NCI-H1417 (cell line): ENCODE results near the gene NBPF12.
"Not testable (repeated sequence)": the region's sequence is repeated elsewhere in the genome, so short reads cannot be mapped to it uniquely, and the experiment has no call there.

ENCODE experiments used
- DNase-seq, 3 experiments: peaks; one replicate each; lab custom pipeline; 2025; lab: John Stamatoyannopoulos, UW

Gene NBPF12

DNA sequence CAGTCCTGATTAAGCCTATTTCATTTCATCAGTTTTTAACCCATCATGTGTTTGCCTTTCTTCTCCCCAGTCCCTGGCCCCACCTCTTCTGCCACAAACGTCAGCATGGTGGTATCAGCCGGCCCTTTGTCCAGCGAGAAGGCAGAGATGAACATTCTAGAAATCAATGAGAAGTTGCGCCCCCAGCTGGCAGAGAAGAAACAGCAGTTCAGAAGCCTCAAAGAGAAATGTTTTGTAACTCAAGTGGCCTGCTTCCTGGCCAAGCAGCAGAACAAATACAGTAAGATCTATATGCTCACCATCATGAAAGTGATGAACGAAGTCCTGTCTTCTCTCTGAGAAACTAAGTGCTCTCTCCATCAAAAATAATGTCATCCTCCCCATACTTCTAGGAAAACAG lies 34.6 kb downstream of the NBPF12 start:
- not testable (repeated sequence) for DNase-seq

DNA sequence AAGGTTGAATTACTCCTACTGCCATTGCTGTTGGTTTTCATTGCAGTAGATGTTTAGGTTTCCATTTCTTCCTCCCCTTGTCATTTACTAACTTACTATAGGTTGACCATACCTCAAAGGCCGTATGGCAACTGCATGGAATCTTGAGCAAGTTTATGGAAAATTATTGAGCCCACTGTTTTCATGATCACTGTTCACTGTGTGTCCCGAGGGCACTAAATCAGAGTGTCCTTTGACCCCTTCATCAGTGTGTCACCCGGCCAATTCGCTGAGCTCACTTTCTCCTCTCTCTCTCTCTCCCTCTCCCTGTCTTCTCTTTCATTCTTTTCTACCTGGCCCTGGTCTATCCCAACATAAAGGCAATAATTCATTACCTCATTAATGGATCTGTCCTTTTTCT lies 47.7 kb downstream of the NBPF12 start:
- not testable (repeated sequence) for DNase-seq

- DNase-seq, result not testable (repeated sequence)
Measured at GRCh38 chr1:146986450-146986849, 48.3 kb downstream of the NBPF12 start.

DNA sequence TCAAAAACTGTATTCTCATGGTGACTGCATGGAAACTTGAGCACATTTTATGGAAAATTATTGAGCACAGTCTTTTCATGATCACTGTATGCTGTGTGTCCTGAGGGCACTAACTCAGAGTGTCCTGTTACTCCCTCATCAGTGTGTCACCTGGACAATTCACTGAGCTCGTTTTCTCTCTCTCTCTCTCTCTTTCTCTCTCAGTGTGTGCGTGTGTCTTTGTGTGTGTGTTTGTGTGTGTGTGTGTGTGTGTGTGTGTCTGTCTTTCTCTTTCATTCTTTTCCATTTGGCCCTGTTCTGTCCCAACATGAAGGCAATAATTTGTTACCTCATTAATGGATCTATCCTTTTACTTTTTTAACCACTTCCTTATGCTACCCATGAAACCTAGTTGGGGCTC lies 49.4 kb downstream of the NBPF12 start:
- peak in 1 of 3 experiments; percentile 16 for DNase-seq

DNA sequence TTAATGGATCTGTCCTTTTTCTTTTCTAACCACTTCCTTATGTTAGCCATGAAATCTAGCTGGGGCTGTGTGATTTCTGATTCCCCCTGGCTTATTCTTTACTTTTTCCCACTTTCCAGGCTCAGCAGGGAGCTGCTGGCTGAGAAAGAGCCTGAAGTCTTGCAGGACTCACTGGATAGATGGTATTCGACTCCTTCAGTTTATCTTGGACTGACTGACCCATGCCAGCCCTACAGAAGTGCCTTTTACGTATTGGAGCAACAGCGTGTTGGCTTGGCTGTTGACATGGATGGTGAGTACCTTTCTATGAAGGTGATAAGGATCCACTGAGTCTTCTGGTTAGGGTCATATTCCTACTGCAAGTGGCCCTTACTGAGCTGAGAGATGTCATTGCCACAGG lies 51.3 kb downstream of the NBPF12 start:
- DNase-seq, result peak in 1 of 3 experiments; percentile 15

DNA sequence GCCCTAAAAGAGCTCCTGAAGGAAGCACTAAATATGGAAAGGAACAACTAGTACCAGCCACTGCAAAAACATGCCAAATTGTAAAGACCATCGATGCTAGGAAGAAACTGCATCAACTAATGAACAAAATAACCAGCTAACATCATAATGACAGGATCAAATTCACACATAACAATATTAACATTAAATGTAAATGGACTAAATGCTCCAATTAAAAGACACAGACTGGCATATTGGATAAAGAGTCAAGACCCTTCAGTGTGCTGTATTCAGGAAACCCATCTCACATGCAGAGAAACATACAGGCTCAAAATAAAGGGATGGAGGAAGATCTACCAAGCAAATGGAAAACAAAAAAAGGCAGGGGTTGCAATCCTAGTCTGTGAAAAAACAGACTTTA lies 70.4 kb downstream of the NBPF12 start:
- not testable (repeated sequence) for DNase-seq

DNA sequence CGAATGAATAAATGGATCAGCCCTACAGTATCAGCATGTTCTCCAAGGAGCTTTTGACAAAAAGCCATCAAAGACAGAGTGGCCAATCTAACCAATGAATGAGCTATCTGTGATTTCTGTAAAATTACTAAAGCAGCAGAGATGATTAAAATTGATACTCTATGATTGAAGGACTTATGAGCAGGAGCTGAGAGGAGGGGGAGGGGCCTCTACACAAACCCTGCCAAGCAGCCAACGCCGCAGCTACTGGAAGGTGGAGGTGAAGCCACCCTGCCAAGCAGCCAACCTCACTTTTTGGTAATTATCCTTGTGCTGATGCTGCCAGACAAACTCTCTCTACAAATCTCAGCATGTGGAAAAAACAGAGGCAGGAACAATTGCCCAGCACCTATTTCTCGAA lies 88.9 kb downstream of the NBPF12 start:
- DNase-seq, result not testable (repeated sequence)

DNA sequence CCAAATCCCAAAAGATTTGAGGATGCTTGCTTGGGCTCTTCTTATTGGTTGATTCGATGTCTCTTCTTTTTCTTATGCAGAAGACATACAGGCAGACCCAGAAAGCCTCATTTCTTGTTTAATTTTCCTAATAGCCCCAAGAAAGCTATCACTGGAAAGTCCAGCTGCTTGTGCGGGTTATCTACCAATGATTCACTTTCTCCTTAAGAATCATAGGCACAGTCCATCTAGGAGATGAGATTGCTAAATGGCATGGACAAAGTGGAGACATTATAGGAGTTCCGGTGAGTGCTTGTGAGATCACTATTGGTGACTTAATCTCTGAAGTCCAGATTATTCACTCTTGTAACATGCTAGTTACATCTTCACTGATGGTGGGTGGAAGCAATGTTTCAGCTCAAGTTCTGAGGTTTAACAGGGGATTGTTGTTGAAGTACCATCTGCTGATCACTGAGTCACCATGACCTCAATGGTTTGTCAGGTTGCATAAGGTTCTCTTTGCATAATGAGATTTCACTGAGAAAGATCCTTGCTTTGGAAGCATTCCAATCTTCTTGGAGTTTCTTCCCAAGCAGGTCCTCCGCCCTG lies 92.0 kb downstream of the NBPF12 start:
- not testable (repeated sequence) for DNase-seq

- no peak for DNase-seq
Measured at GRCh38 chr1:147039916-147040315, 101.8 kb downstream of the NBPF12 start.

DNA sequence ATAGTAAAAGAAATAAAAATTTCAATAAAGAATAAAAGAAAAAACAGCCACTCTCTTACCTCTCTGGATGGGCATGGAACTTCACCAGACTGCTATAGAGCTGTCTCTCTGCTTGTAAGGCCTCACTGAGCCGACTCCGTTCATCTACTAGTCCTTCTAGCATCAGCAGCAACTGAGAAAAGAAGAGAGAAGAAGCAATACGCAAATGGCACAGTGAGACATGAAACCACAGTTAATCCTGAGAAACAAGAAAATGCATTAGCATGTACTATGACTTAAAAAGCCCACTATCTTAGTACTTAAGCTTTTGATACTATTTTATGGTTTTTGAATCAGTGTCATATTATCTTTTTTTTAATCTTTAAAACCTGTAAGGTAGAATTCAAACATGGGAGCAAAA lies 104.8 kb downstream of the NBPF12 start:
- DNase-seq, result not testable (repeated sequence)

DNA sequence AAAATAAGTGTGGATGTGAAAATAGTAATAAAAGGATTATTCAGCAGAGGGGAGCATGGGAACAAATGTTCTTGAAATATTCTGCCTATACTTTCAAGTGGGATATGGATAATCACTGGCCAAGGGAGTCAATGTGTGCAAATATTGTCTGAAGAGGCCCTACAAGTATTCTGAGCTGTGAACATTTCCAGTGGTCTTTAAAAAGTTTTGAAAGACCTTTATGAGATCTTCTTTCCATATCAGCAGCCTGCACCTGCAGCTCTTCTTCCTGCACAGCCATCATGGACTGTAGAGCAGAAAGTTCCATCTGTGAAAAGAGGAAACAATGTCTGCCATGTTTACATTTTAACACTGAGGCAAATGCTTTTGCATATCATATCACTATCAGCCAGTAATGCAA lies 106.4 kb downstream of the NBPF12 start:
- not testable (repeated sequence) for DNase-seq
